HEK293 (cell line): ENCODE data around the gene ADO.

Source experiments
- BCL6B ChIP-seq: fragments of 450-650 bp; formaldehyde crosslinking; IDR thresholded peaks from 2 replicates; pipeline ENCODE4 v1.5.1; 2017; ENCODE audit warnings: missing biosample characterization, missing genetic modification characterization
- CTCF ChIP-seq: fragments of 450-650 bp; formaldehyde crosslinking; IDR thresholded peaks from 2 replicates; pipeline ENCODE4 v1.5.1; 2016; ENCODE audit warnings: missing biosample characterization, missing genetic modification characterization
- GLIS1 ChIP-seq: fragments of 450-650 bp; formaldehyde crosslinking; IDR thresholded peaks from 2 replicates; pipeline ENCODE4 v1.5.1; 2016; ENCODE audit warnings: missing biosample characterization, missing genetic modification characterization
- PATZ1 ChIP-seq: fragments of 450-650 bp; formaldehyde crosslinking; IDR thresholded peaks from 2 replicates; pipeline ENCODE4 v1.5.1; 2016; ENCODE audit warnings: missing biosample characterization, missing genetic modification characterization
- ZFP37 ChIP-seq: fragments of 450-650 bp; formaldehyde crosslinking; IDR thresholded peaks from 2 replicates; pipeline ENCODE4 v1.5.1; 2016; ENCODE audit warnings: missing biosample characterization, missing genetic modification characterization
- ZNF18 ChIP-seq: fragments of 450-650 bp; formaldehyde crosslinking; IDR thresholded peaks from 2 replicates; pipeline ENCODE4 v1.5.1; 2016; ENCODE audit warnings: missing biosample characterization, missing genetic modification characterization
- ZNF24 ChIP-seq: fragments of 450-650 bp; formaldehyde crosslinking; IDR thresholded peaks from 2 replicates; pipeline ENCODE4 v1.5.1; 2016; ENCODE audit warnings: missing biosample characterization, missing genetic modification characterization
- ZNF274 ChIP-seq, 2 experiments: fragments of 200-500 bp in 1 of 2; fragments of 450-650 bp in 1 of 2; sonication (Bioruptor generic) in 1 of 2; formaldehyde crosslinking in 1 of 2; IDR thresholded peaks; 2 replicates each; pipeline versions ENCODE4 v1.5.1 to v1.6.1; 2014 to 2016; ENCODE audit warnings: borderline replicate concordance in 1 of 2, inconsistent platforms in 1 of 2, low read length in 1 of 2, missing biosample characterization in 1 of 2, missing genetic modification characterization in 1 of 2
- ZNF398 ChIP-seq: fragments of 450-650 bp; formaldehyde crosslinking; IDR thresholded peaks from 2 replicates; pipeline ENCODE4 v1.5.1; 2017; ENCODE audit warnings: missing biosample characterization, missing genetic modification characterization
- ZNF449 ChIP-seq: fragments of 450-650 bp; formaldehyde crosslinking; IDR thresholded peaks from 2 replicates; pipeline ENCODE4 v1.5.1; 2017; ENCODE audit warnings: missing biosample characterization, mild to moderate bottlenecking, missing genetic modification characterization, moderate library complexity
- ZNF48 ChIP-seq: fragments of 450-650 bp; formaldehyde crosslinking; IDR thresholded peaks from 2 replicates; pipeline ENCODE4 v1.5.1; 2016; ENCODE audit warnings: missing biosample characterization, missing genetic modification characterization
- ZNF513 ChIP-seq: fragments of 450-650 bp; IDR thresholded peaks from 2 replicates; pipeline ENCODE4 v1.5.1; 2018; ENCODE audit warnings: missing biosample characterization, missing genetic modification characterization
- ZXDB ChIP-seq: fragments of 450-650 bp; formaldehyde crosslinking; IDR thresholded peaks from 2 replicates; pipeline ENCODE4 v1.5.1; 2016; ENCODE audit warnings: missing biosample characterization, missing genetic modification characterization

GRCh38 chr10:62850646-62851045 is 46.1 kb downstream of the ADO start:
- TF ChIP-seq ZFP37 (tag by site-specific recombination) (no peak), CTCF (tag by site-specific recombination) (no peak), PATZ1 (tag by site-specific recombination) (no peak), ZNF48 (tag by site-specific recombination) (no peak), ZNF513 (tag by site-specific recombination) (no peak), ZNF18 (tag by site-specific recombination) (no peak), BCL6B (tag by site-specific recombination) (no peak), ZNF274 (IDR thresholded peaks at IDR 0.05; ENCODE audit: low read length) (no peak), ZNF274 (tag by site-specific recombination; IDR thresholded peaks at IDR 0.05; ENCODE audit: borderline replicate concordance) (no peak), GLIS1 (tag by site-specific recombination) (no peak), ZNF449 (tag by site-specific recombination) (no peak), ZNF398 (tag by site-specific recombination) (no peak), ZNF24 (tag by site-specific recombination) (no peak), ZXDB (tag by site-specific recombination) (no peak)
